Immature natural killer cell (primary cell): ENCODE results near the gene GDF7. TPM values are rescaled to one million over a fixed set of nuclear protein-coding genes. Genes with fewer than 3 reads are reported as not detected.
A peak's percentile ranks its signal among the peaks of the same experiment; 100 is the strongest.

Experiments
- DNase-seq, 3 donors: peaks; one replicate each; pipeline ENCODE4 v3.0.0; 2022; ENCODE audit warnings: mixed read lengths in 1 of 3
- H3K27ac Mint-ChIP-seq, 6 donors: one replicate each; pipeline ENCODE4 v1.8.0; 2020; ENCODE audit warnings: mixed read lengths in 6 of 6, mild to moderate bottlenecking in 5 of 6, inconsistent platforms in 4 of 6, moderate library complexity in 3 of 6
- H3K27me3 Mint-ChIP-seq, 3 donors: one replicate each; pipeline ENCODE4 v1.8.0; 2020 to 2021; ENCODE audit warnings: low read depth in 3 of 3, mild to moderate bottlenecking in 3 of 3, mixed read lengths in 3 of 3, moderate library complexity in 3 of 3, inconsistent platforms in 1 of 3
- H3K36me3 Mint-ChIP-seq, 3 donors: one replicate each; pipeline ENCODE4 v1.8.0; 2020; ENCODE audit warnings: mixed read lengths in 3 of 3, inconsistent platforms in 2 of 3, mild to moderate bottlenecking in 2 of 3
- H3K4me1 Mint-ChIP-seq, 2 donors: one replicate each; pipeline ENCODE4 v1.8.0; 2020; ENCODE audit warnings: inconsistent platforms in 2 of 2, mild to moderate bottlenecking in 2 of 2, mixed read lengths in 2 of 2, moderate library complexity in 1 of 2
- H3K4me3 Mint-ChIP-seq, 5 donors: one replicate each; pipeline ENCODE4 v1.8.0; 2020; ENCODE audit warnings: mild to moderate bottlenecking in 5 of 5, mixed read lengths in 5 of 5, inconsistent platforms in 3 of 5, moderate library complexity in 3 of 5
- H3K9me3 Mint-ChIP-seq, 6 donors: one replicate each; pipeline ENCODE4 v1.8.0; 2020; ENCODE audit warnings: mild to moderate bottlenecking in 6 of 6, mixed read lengths in 6 of 6, inconsistent platforms in 4 of 6, moderate library complexity in 3 of 6
- polyA plus RNA-seq, 3 donors: library from polyadenylated mRNA; unstranded; fragments of 300-500 nt; fragmentation: Illumina TruSeq; gene quantifications; one replicate each; pipeline ENCODE4 v1.2.3, GENCODE V29; 2021

Gene GDF7
- polyA plus RNA-seq, 3 donors from 2014 or later: not detected

DNA sequence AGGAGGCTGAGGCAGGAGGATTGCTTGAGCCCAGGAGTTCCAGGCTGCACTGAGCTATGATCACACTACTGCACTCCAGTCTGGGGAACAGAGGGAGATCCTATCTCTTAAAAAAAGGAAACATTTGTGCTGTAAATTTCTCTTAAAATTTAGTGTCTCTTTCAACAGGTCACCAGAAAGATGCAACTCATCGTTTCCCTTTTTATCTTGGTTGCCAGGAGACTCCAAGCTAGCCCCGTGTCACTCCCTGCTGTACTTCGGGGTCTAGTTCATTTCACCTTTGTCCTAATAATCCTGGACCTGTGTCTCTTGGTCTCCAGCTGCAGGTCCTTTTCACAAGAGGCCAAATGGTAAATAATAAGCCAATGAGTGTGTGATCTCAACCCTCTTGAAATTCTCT, 23.1 kb upstream of the GDF7 start:
- peaks cover 2% of the 10 kb centered on the region in 3 donors for H3K27me3 Mint-ChIP-seq
- no peak overlapping the region for H3K4me3 Mint-ChIP-seq
- H3K9me3 Mint-ChIP-seq: no peaks in the 10 kb centered on the region
- H3K27ac Mint-ChIP-seq: peak overlapping the region in 1 of 6 donors; percentile 62
- H3K36me3 Mint-ChIP-seq: peaks cover 7 to 27% (median 19%) of the 10 kb centered on the region in 3 donors
- no peak for DNase-seq
- peaks cover 11 to 17% of the 10 kb centered on the region in 2 donors for H3K4me1 Mint-ChIP-seq

DNA sequence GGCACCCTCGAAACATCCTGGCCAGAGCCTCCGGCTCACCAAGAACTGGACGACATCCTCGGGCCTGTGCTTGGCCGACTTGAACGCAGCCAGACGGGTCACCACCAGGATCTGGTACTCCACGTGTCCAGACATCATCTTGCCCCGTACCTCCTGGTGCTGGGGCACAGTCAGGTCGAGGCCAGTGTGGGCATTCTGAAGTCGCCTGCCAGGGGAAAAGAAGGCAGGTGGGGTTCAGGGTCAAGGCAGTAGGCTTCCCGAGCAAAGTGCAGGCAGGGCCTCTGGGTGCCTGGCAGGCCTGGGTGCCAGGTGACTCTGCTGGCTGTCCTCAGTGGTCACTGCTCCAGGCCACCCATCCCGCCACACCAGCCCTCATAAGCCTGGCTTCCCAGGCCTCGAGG, 21.6 kb upstream of the GDF7 start:
- no peak for DNase-seq
- H3K4me1 Mint-ChIP-seq: peaks cover 23 to 32% of the 10 kb centered on the region in 2 donors
- H3K9me3 Mint-ChIP-seq: no peaks in the 10 kb centered on the region
- peaks cover 0 to 7% (median 2%) of the 10 kb centered on the region in 3 donors for H3K27me3 Mint-ChIP-seq
- H3K4me3 Mint-ChIP-seq: no peak overlapping the region
- peaks cover 3 to 19% (median 14%) of the 10 kb centered on the region in 3 donors for H3K36me3 Mint-ChIP-seq
- H3K27ac Mint-ChIP-seq: no peak overlapping the region

DNA sequence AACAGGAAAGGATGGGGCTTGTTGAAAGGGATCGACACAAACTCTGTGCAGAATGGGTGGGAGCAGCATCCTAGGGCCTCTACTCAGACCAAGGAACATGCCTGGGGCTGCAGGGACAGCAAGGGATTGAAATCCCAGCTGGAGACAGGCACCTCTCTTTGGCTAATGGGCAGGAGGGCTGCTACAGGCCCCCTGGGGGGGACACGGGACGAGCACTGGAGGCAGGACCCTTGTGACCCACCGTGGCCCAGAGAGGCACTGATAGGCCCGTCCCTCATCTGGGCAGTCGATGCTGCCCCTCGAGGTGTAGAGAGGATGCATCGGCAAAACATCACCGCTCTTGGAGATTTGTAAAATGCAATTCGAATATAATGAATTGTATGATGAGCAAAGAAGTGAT, 21.2 kb upstream of the GDF7 start:
- DNase-seq: no peak
- Mint-ChIP-seq H3K27me3 (peaks cover 0 to 7% (median 2%) of the 10 kb centered on the region in 3 donors), H3K9me3 (no peaks in the 10 kb centered on the region), H3K4me3 (no peak overlapping the region), H3K36me3 (peaks cover 3 to 19% (median 14%) of the 10 kb centered on the region in 3 donors), H3K4me1 (peaks cover 27 to 35% of the 10 kb centered on the region in 2 donors), H3K27ac (no peak overlapping the region)

DNA sequence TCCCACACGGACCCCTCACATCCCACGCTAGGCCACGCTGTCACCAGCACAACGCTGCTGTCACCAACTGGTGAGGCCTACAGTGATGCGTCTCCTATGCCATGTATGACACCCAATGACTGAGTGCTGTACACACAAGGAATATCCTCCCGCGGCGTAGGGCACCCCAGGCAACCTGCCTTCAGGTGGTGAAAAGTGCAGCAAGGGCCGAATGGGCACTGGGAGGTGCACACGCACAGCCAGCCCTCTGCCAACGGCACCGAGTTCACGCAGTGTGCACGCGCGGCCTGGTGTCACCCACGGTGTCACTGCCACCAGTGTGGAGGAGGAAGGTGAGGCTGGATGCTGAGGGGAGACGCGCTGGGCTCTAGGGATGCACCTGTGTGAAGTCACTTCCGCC, 20.5 kb upstream of the GDF7 start:
- no peak for DNase-seq
- Mint-ChIP-seq H3K9me3 (no peaks in the 10 kb centered on the region), H3K36me3 (peaks cover 0 to 19% (median 14%) of the 10 kb centered on the region in 3 donors), H3K4me1 (peaks cover 31 to 41% of the 10 kb centered on the region in 2 donors), H3K27ac (peak overlapping the region in 1 of 6 donors; percentile 50), H3K4me3 (peak overlapping the region in 1 of 5 donors; percentile 28), H3K27me3 (peaks cover 2 to 11% (median 5%) of the 10 kb centered on the region in 3 donors)

DNA sequence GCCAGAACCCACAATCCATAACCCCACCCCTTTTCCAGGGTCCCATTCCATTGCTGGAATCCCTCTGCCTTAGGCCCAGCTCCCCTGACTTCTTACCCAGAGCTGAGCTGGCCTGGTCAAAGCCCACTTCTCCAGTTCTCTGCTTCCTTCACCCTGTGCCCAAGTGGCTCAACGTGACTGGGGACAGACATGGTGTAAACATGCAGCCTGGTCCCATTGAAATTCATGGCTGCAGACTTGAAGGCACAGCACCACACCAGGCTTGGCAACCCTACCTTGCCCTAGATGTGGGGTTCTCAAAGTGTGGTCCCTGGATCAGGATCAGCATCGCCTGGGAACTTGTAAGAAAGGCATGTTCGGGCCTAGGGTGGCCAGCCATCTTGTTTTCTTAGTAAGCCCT, 19.7 kb upstream of the GDF7 start:
- peaks cover 38 to 48% of the 10 kb centered on the region in 2 donors for H3K4me1 Mint-ChIP-seq
- H3K27ac Mint-ChIP-seq: peak overlapping the region in 2 of 6 donors; percentile 65 to 91

DNA sequence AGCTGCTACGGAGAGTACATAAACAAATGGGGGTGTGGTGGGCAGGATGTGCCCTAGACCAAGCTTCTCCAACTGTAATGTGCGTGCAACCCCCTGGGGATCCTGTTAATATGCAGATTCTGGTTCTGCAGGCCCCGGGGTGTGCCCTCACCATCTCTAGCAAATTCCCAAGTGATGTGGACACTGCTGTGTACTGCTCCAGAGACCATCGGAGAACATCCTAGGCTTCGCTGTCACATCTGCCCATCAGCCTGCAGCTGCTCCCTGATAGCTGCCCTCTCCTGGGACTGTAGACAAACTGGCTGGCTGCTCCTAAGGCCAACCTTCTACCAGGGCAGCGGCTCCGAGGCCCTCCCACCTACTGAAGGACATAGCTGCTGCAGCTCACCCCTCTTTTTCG, 19.2 kb upstream of the GDF7 start:
- DNase-seq: no peak
- Mint-ChIP-seq H3K4me3 (no peak overlapping the region), H3K9me3 (no peaks in the 10 kb centered on the region), H3K36me3 (peaks cover 0 to 19% (median 14%) of the 10 kb centered on the region in 3 donors), H3K4me1 (peaks cover 41 to 51% of the 10 kb centered on the region in 2 donors), H3K27me3 (peaks cover 2 to 11% (median 7%) of the 10 kb centered on the region in 3 donors), H3K27ac (peak overlapping the region in 4 of 6 donors; percentile 37 to 91 (median 66))

More for the DNA sequence above, 19.7 kb upstream of the GDF7 start:
- DNase-seq: no peak
- peaks cover 2 to 9% (median 6%) of the 10 kb centered on the region in 3 donors for H3K27me3 Mint-ChIP-seq
- H3K36me3 Mint-ChIP-seq: peaks cover 0 to 19% (median 14%) of the 10 kb centered on the region in 3 donors
- H3K4me3 Mint-ChIP-seq: no peak overlapping the region
- H3K9me3 Mint-ChIP-seq: no peaks in the 10 kb centered on the region

DNA sequence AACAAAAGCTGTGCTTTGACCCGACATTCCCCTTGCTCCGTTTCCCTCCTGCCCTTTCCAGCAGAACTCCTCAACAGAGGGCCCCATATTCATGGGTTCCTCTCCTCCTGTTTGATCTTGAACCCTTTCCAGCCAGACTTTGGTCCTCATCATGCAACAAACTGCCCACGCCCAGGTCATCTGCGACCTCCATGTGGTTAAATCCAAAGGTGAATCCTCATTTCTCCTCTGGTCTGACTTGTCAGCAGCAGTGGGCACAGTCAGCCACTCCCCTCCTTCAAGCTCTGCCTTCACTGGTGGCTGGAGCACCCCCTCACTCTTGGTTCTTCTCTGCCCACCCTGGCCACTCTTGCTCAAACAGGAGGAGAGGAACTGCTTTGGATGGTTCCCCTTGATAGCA, 18.7 kb upstream of the GDF7 start:
- peak overlapping the region in 4 of 6 donors; percentile 37 to 91 (median 66) for H3K27ac Mint-ChIP-seq
- H3K27me3 Mint-ChIP-seq: peaks cover 2 to 11% (median 9%) of the 10 kb centered on the region in 3 donors
- H3K36me3 Mint-ChIP-seq: peaks cover 0 to 17% (median 14%) of the 10 kb centered on the region in 3 donors
- H3K9me3 Mint-ChIP-seq: no peaks in the 10 kb centered on the region
- DNase-seq: no peak
- no peak overlapping the region for H3K4me3 Mint-ChIP-seq
- peaks cover 39 to 51% of the 10 kb centered on the region in 2 donors for H3K4me1 Mint-ChIP-seq

DNA sequence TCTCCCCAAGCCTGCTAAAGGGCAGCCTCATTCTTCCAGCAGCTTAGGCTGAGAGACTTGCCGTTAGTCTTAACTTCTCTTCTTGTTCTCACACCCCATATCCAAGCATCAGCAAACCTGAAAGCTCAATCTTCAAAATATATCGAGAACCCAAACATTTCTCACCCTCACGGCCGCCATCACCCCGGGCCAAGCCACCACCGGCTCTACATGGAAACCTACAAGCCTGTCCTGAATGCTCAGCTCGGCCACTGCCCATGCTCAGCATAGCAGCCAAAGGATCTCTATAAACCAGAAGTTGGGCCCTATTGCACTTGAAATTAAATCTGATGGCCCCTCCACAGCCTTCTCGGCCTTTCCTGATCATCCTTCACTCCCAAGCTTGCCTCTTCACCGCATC, 18.1 kb upstream of the GDF7 start:
- peak overlapping the region; percentile 10 to 94 (median 52) for H3K27ac Mint-ChIP-seq
- DNase-seq: no peak
- H3K36me3 Mint-ChIP-seq: peaks cover 0 to 10% (median 10%) of the 10 kb centered on the region in 3 donors
- H3K27me3 Mint-ChIP-seq: peaks cover 2 to 11% (median 9%) of the 10 kb centered on the region in 3 donors
- peak overlapping the region in 4 of 5 donors; percentile 10 to 89 (median 56) for H3K4me3 Mint-ChIP-seq
- no peaks in the 10 kb centered on the region for H3K9me3 Mint-ChIP-seq
- H3K4me1 Mint-ChIP-seq: peaks cover 39 to 51% of the 10 kb centered on the region in 2 donors

DNA sequence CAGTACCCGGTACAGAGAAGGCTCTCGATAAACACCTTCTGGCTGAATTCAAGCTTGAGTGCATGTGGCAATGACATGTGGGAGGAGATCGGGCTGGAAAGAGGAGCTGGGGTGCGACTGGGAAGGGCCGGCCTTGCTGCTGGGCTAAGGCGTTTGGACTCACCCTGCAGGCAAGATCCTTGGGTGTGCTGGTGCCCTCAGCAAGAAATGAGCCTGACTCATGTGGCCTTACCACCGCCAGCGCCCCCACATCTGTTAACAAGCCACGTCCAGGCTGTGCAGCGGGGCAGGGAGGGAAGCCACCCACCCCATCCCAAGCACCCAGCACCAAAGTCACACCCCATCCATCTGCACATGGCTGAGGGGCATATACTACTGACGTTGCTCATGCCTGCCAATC, 17.4 kb upstream of the GDF7 start:
- peaks cover 0 to 5% (median 4%) of the 10 kb centered on the region in 3 donors for H3K36me3 Mint-ChIP-seq
- H3K9me3 Mint-ChIP-seq: no peaks in the 10 kb centered on the region

DNA sequence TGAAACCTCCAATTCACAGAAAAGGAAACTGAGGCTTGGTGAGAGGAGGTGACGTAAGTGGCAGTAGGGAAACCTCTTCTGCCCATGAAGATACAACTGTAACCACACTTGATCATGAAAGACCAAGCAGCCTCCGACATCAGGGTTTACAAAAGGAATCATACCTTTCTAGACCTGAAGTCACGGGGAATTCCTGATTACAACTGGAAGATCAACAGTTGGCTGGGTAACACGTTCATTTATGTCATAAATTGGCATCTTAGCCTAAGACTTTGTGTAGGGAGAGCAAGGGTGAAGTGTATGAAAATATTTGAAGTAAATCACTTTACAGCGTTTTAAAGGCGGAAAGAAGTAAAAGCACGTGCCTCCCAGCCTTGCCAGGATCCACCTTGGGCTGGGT, 17.0 kb upstream of the GDF7 start:
- Mint-ChIP-seq H3K27ac (peak overlapping the region; percentile 81 to 94 (median 92)), H3K4me1 (peaks cover 39 to 44% of the 10 kb centered on the region in 2 donors), H3K36me3 (peaks cover 0 to under 1% (median under 1%) of the 10 kb centered on the region in 3 donors), H3K9me3 (no peaks in the 10 kb centered on the region), H3K27me3 (peaks cover 2 to 11% (median 8%) of the 10 kb centered on the region in 3 donors), H3K4me3 (peak overlapping the region; percentile 85 to 91 (median 88))
- no peak for DNase-seq

More for the DNA sequence above, 17.4 kb upstream of the GDF7 start:
- peaks cover 39 to 44% of the 10 kb centered on the region in 2 donors for H3K4me1 Mint-ChIP-seq
- peak overlapping the region; percentile 81 to 94 (median 92) for H3K27ac Mint-ChIP-seq
- DNase-seq: no peak
- H3K27me3 Mint-ChIP-seq: peaks cover 2 to 11% (median 7%) of the 10 kb centered on the region in 3 donors
- peak overlapping the region; percentile 19 to 89 (median 87) for H3K4me3 Mint-ChIP-seq

DNA sequence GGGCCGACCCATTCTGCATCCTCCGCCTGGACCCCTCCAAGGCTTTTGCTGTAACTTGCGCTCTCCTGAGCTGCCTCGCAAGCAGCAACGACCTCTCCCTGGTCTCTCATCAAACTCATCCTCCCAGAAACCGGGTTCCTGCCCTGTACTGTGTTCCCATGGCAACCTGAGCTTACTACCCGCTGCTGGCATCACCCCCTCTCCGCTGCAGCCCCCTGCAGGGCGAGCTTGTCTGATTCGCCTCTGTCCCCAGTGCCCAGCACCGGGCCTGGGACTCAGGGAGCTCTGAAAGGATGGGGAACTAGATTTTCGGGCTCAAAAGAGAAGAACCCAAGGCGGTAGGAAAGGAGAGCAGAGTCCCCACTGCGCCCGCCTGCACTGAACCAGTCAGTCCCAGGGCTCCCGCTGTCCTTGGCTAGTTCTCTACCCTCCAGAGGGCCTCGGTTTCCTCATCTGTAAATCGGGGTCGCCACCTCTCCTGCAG, 16.5 kb upstream of the GDF7 start:
- no peak for DNase-seq
- H3K9me3 Mint-ChIP-seq: no peaks in the 10 kb centered on the region
- H3K27me3 Mint-ChIP-seq: peaks cover 2 to 11% (median 10%) of the 10 kb centered on the region in 3 donors

DNA sequence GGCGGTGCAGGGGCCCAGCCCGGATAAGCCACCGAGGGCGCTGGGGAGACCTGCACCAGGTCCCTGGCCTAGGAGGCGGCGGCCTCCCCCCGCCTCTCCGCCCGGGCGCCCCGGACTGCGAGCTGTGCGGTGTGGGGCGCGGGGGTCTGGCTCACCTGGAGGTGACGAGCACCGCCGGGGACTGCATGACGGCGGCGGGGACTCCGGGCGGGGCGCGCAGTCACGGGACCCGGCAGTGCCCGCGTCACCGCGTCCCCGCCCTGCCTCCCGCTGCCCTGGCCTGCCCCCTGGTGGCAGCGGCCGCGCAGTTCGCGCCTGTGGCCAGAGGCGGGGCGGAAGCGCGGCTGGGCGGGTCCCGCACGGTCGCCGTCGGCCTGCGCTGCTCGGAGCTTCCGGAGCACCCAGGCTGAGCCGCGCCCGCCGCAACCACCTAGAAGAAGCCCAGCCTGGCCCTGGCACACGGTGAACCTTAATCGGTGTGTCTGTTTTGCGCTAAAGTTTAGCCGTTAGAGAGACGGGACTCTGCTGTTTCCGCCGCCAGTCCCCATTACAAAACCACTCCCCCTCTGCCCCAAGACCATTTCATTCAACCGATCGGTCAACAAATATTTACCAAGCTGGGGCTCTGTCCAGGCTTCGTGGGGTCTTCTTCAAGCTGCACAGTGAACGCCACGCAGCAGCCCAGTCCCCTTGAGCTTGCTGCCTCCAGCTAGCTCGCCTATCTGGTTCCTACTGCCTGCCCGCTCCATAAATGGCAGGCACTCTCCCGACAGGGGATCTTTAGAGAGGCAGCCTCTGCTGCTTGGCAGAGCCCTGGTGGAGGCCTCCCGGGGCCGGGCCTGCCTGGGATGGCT, 15.8 kb upstream of the GDF7 start, which contains the start of gene HS1BP3:
TSS of gene HS1BP3 (minus strand) at position 222 of the 854 bp plus-strand sequence. CDS start at position 187, 35 bp downstream.
- peak within 1 kb of the TSS; percentile 85 to 91 (median 88) for H3K4me3 Mint-ChIP-seq
- H3K36me3 Mint-ChIP-seq: no peaks in the 10 kb centered on the region
- DNase-seq: peak; percentile 95 to 97 (median 95)
- H3K9me3 Mint-ChIP-seq: no peaks in the 10 kb centered on the region
- peak within 1 kb of the TSS; percentile 93 to 98 (median 96) for H3K27ac Mint-ChIP-seq
- peaks cover 2 to 11% (median 10%) of the 10 kb centered on the region in 3 donors for H3K27me3 Mint-ChIP-seq
- peaks cover 38 to 44% of the 10 kb centered on the region in 2 donors for H3K4me1 Mint-ChIP-seq

More for the DNA sequence above, 16.5 kb upstream of the GDF7 start:
- Mint-ChIP-seq H3K4me3 (peak overlapping the region; percentile 85 to 91 (median 88)), H3K4me1 (peaks cover 39 to 44% of the 10 kb centered on the region in 2 donors), H3K27ac (peak overlapping the region; percentile 81 to 94 (median 92)), H3K36me3 (no peaks in the 10 kb centered on the region)

DNA sequence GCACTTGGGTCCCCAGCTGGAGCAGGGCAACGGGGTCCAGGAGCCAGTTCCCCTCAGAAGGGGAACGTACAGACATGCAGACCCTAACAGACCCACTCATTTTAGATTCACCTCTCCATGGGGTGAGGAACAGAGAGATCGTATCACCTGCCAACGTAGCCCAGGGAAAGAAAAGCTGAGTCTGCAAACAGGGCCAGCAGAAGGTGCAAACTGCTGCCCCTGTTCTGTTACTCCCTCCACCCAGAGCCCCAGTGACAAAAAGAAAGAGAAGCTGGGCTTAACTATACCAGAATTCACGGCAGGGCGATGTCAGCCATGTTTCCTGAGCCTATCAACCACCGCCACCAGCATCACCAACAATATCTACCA, 15.2 kb upstream of the GDF7 start:
- H3K4me3 Mint-ChIP-seq: peak overlapping the region; percentile 83 to 86 (median 85)
- DNase-seq: no peak
- H3K27ac Mint-ChIP-seq: peak overlapping the region; percentile 93 to 98 (median 96)
- H3K9me3 Mint-ChIP-seq: no peaks in the 10 kb centered on the region
- no peaks in the 10 kb centered on the region for H3K36me3 Mint-ChIP-seq
- H3K27me3 Mint-ChIP-seq: peaks cover 2 to 11% (median 10%) of the 10 kb centered on the region in 3 donors
- H3K4me1 Mint-ChIP-seq: peaks cover 38 to 44% of the 10 kb centered on the region in 2 donors
